ENCODE measurements around the gene RNF214. TPM values are rescaled to one million over a fixed set of nuclear protein-coding genes. Genes with fewer than 3 reads are reported as not detected.

Gene RNF214
- total RNA-seq, 1 experiment from 2014 or later: 28.1 TPM

- Histone ChIP-seq H3K9me3 (ENCODE audit: insufficient read depth, low read depth) (no peaks in the 10 kb centered on the region), H4K20me1 (ENCODE audit: insufficient read depth) (no peaks in the 10 kb centered on the region), H3K27me3 (ENCODE audit: insufficient read depth, low read depth) (no peaks in the 10 kb centered on the region), H3F3A (ENCODE audit: insufficient read depth, low read depth) (no peaks in the 10 kb centered on the region), H3K4me1 (replicated peaks; ENCODE audit: insufficient read depth) (no peaks in the 10 kb centered on the region), H3K36me3 (ENCODE audit: low read depth) (no peaks in the 10 kb centered on the region), H3K79me2 (ENCODE audit: low read depth) (no peaks in the 10 kb centered on the region), H3K4me2 (no peak within 1 kb of the TSS), H3K9me2 (ENCODE audit: insufficient read depth) (no peaks in the 10 kb centered on the region), H3K27ac (no peak within 1 kb of the TSS), H2AFZ (no peak within 1 kb of the TSS), H3K4me3 (no peak within 1 kb of the TSS)
- POLR2A ChIA-PET (ENCODE audit: unreplicated experiment): no interaction called here
- intact Hi-C loops (cut with micrococcal nuclease; ENCODE audit: unreplicated experiment): no loop called here
- no peak for DNase-seq
- no TSS peak for BruUV-seq (replicated peaks)
- TF ChIP-seq, protein P1, sequence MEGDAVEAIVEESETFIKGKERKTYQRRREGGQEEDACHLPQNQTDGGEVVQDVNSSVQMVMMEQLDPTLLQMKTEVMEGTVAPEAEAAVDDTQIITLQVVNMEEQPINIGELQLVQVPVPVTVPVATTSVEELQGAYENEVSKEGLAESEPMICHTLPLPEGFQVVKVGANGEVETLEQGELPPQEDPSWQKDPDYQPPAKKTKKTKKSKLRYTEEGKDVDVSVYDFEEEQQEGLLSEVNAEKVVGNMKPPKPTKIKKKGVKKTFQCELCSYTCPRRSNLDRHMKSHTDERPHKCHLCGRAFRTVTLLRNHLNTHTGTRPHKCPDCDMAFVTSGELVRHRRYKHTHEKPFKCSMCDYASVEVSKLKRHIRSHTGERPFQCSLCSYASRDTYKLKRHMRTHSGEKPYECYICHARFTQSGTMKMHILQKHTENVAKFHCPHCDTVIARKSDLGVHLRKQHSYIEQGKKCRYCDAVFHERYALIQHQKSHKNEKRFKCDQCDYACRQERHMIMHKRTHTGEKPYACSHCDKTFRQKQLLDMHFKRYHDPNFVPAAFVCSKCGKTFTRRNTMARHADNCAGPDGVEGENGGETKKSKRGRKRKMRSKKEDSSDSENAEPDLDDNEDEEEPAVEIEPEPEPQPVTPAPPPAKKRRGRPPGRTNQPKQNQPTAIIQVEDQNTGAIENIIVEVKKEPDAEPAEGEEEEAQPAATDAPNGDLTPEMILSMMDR (conservative IDR thresholded peaks at IDR 0.05): no peak
- TF ChIP-seq EZH2 (IDR thresholded peaks at IDR 0.05; ENCODE audit: low read depth): no peak
- CTCF ChIA-PET: no interaction called here
These were observed 58.4 kb downstream of the RNF214 start, which contains the start of gene BACE1-AS for GRCh38 chr11:117290809-117291396. BACE1-AS (plus strand) TSS chr11:117291346.

DNA sequence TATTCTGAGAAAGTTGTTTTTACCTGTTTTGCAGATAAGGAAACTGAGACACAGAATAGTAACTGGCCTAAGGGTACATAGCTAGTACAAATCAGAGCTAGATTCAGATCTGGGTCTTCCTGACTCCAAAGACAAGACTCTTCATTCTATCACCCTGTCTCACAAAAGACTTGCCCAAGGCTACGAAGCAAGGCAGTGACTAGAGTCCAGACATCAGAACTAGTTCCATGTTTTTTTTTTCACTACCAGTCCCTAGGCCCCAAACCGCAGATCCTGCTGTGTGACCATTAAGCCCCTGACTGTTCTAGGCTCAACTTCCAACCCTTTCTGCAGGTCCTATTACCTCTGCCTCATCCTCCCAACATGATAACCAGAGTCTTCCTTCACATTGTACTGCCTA, 60.1 kb downstream of the RNF214 start:
- ChIA-PET POLR2A (ENCODE audit: unreplicated experiment) (no interaction called here), CTCF (interaction anchor here (0.6 kb wide), 1 partner anchor 366 kb away, joined by 3 read pairs; no protein-coding TSS in a partner anchor)
- no peaks in the 10 kb centered on the region for H3K9me2 ChIP-seq (ENCODE audit: insufficient read depth)
- H3K4me3 ChIP-seq: no peak overlapping the region
- H3K36me3 ChIP-seq (ENCODE audit: low read depth): no peaks in the 10 kb centered on the region
- no peak overlapping the region for H3K27ac ChIP-seq
- no peak overlapping the region for H3K4me2 ChIP-seq
- H3K27me3 ChIP-seq (ENCODE audit: insufficient read depth, low read depth): no peaks in the 10 kb centered on the region
- H3K4me1 ChIP-seq (replicated peaks; ENCODE audit: insufficient read depth): no peaks in the 10 kb centered on the region
- H3K9me3 ChIP-seq (ENCODE audit: insufficient read depth, low read depth): no peaks in the 10 kb centered on the region
- H2AFZ ChIP-seq: no peak overlapping the region
- no peak for DNase-seq
- H3F3A ChIP-seq (ENCODE audit: insufficient read depth, low read depth): no peaks in the 10 kb centered on the region
- H4K20me1 ChIP-seq (ENCODE audit: insufficient read depth): no peaks in the 10 kb centered on the region
- no peaks in the 10 kb centered on the region for H3K79me2 ChIP-seq (ENCODE audit: low read depth)
- intact Hi-C loops (cut with micrococcal nuclease; ENCODE audit: unreplicated experiment): no loop called here
- BruUV-seq (replicated peaks): no TSS peak
- TF ChIP-seq, protein P1 (conservative IDR thresholded peaks at IDR 0.05): no peak
- no peak for TF ChIP-seq EZH2 (IDR thresholded peaks at IDR 0.05; ENCODE audit: low read depth)

- no peaks in the 10 kb centered on the region for H3K9me2 ChIP-seq (ENCODE audit: insufficient read depth)
- no peak for TF ChIP-seq EZH2 (IDR thresholded peaks at IDR 0.05; ENCODE audit: low read depth)
- TF ChIP-seq, protein P1 (conservative IDR thresholded peaks at IDR 0.05): no peak
- ChIA-PET CTCF (interaction anchor here (0.6 kb wide), 1 partner anchor 74 kb away, joined by 8 read pairs; no protein-coding TSS in a partner anchor), POLR2A (ENCODE audit: unreplicated experiment) (no interaction called here)
- intact Hi-C loops (cut with micrococcal nuclease; ENCODE audit: unreplicated experiment): no loop called here
- no peak overlapping the region for H3K27ac ChIP-seq
- H3K79me2 ChIP-seq (ENCODE audit: low read depth): no peaks in the 10 kb centered on the region
- no peak overlapping the region for H2AFZ ChIP-seq
- no TSS peak for BruUV-seq (replicated peaks)
- no peaks in the 10 kb centered on the region for H3K36me3 ChIP-seq (ENCODE audit: low read depth)
- no peak for DNase-seq
- H4K20me1 ChIP-seq (ENCODE audit: insufficient read depth): no peaks in the 10 kb centered on the region
- no peak overlapping the region for H3K4me2 ChIP-seq
- no peaks in the 10 kb centered on the region for H3F3A ChIP-seq (ENCODE audit: insufficient read depth, low read depth)
- no peaks in the 10 kb centered on the region for H3K9me3 ChIP-seq (ENCODE audit: insufficient read depth, low read depth)
- no peaks in the 10 kb centered on the region for H3K27me3 ChIP-seq (ENCODE audit: insufficient read depth, low read depth)
- no peaks in the 10 kb centered on the region for H3K4me1 ChIP-seq (replicated peaks; ENCODE audit: insufficient read depth)
- no peak overlapping the region for H3K4me3 ChIP-seq
These were observed 63.1 kb downstream of the RNF214 start for GRCh38 chr11:117295438-117296137.
